BJ (cell line): ENCODE results near the gene TEFM. TPM values are rescaled to one million over a fixed set of nuclear protein-coding genes. Genes with fewer than 3 reads are reported as not detected.
A peak's percentile ranks its signal among the peaks of the same experiment; 100 is the strongest.

ENCODE experiments used
- CTCF ChIA-PET: fragments of 350-600 bp; formaldehyde crosslinking; extraction: SDS; loops from one replicate; lab custom pipeline; 2021; ENCODE audit warnings: antibody characterized with exemption, inconsistent platforms; lab: Yijun Ruan, JAX
- POLR2A ChIA-PET: fragments of 300-600 bp; sonication (Branson Sonifier 250); formaldehyde crosslinking; extraction: SDS; loops from one replicate; lab custom pipeline; 2021; ENCODE audit warnings: antibody characterized with exemption; lab: Charles Lee
- DNase-seq: peaks from one replicate; pipeline ENCODE4 v3.0.0-alpha.2; 2011; ENCODE audit warnings: low read depth
- H3K27me3 ChIP-seq: 2 replicates; pipeline ENCODE4 v1.6.0; 2011; ENCODE audit warnings: low read length; ENCODE audit not compliant: control insufficient read depth, insufficient read depth
- H3K36me3 ChIP-seq: 2 replicates; pipeline ENCODE4 v1.5.1; 2011; ENCODE audit warnings: low read length; ENCODE audit not compliant: control insufficient read depth, insufficient read depth
- H3K4me3 ChIP-seq: 2 replicates; pipeline ENCODE4 v1.5.1; 2011; ENCODE audit warnings: low read depth, mild to moderate bottlenecking, control low read depth, low read length
- CTCF ChIP-seq: IDR thresholded peaks from 2 replicates; pipeline ENCODE4 v1.5.1; 2011; ENCODE audit warnings: low read depth, mild to moderate bottlenecking, control low read depth, inconsistent platforms, low read length, moderate library complexity; ENCODE audit not compliant: insufficient read depth
- polyA plus RNA-seq: library from polyadenylated mRNA; depleted of rRNA; stranded (reverse); fragments of >200 nt; gene quantifications from 2 replicates; pipeline ENCODE4 v1.2.3, GENCODE V29; 2011

The TEFM gene
- polyA plus RNA-seq, 1 experiment, result 5.1 TPM

- DNase-seq, result no peak
- H3K4me3 ChIP-seq, result no peak overlapping the region
- POLR2A ChIA-PET, result no interaction called here
- H3K27me3 ChIP-seq, result no peaks in the 10 kb centered on the region
- CTCF ChIA-PET, result no interaction called here
- TF ChIP-seq CTCF, result no peak
- H3K36me3 ChIP-seq, result no peaks in the 10 kb centered on the region; the same call in 1 of the 2 replicates
These were observed 2.8 kb upstream of the TEFM start for GRCh38 chr17:30908717-30909420.

GRCh38 chr17:30905742-30906100 lies 317 bp downstream of the TEFM start:
- Histone ChIP-seq H3K4me3 (peak overlapping the region; percentile 53), H3K36me3 (no peaks in the 10 kb centered on the region; the same call in 1 of the 2 replicates), H3K27me3 (no peaks in the 10 kb centered on the region)
- TF ChIP-seq CTCF, result no peak
- ChIA-PET CTCF (interaction anchor here (1.5 kb wide), 1 partner anchor 11 kb away, joined by 3 read pairs; no protein-coding TSS in a partner anchor), POLR2A (no interaction called here)
- no peak for DNase-seq

GRCh38 chr17:30897311-30897710 lies 8.7 kb downstream of the TEFM start:
- ChIA-PET CTCF (no interaction called here), POLR2A (no interaction called here)
- Histone ChIP-seq H3K36me3 (no peaks in the 10 kb centered on the region; the same call in 1 of the 2 replicates), H3K4me3 (no peak overlapping the region), H3K27me3 (no peaks in the 10 kb centered on the region)
- no peak for TF ChIP-seq CTCF
- DNase-seq, result no peak

- Histone ChIP-seq H3K27me3 (no peaks in the 10 kb centered on the region), H3K4me3 (no peak overlapping the region), H3K36me3 (no peaks in the 10 kb centered on the region; the same call in 1 of the 2 replicates)
- no peak for TF ChIP-seq CTCF
- ChIA-PET POLR2A (no interaction called here), CTCF (interaction anchor here (1.4 kb wide), 1 partner anchor 12 kb away, joined by 3 read pairs; the partner anchor contains the start of gene TEFM)
- no peak for DNase-seq
These were observed 11.8 kb downstream of the TEFM start for GRCh38 chr17:30894236-30894635.

DNA sequence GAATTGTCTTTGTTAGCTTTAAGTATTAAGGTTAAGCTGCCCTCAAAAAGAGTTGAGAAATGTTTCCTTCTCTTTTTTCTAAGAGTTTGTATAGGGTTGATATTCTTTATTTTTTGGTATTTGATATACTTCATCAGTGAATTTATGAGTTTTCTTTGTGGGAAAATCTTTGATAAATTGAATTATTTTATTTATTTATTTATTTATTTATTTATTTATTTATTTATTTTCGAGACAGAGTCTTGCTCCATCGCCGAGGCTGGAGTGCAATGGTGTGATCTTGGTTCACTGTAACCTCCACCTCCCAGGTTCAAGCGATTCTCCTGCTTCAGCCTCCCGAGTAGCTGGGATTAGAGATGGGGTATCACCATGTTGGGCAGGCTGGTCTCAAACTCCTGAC lies 19.9 kb downstream of the TEFM start:
- H3K36me3 ChIP-seq, result no peaks in the 10 kb centered on the region; the same call in 1 of the 2 replicates
- H3K4me3 ChIP-seq, result no peak overlapping the region
- ChIA-PET POLR2A (no interaction called here), CTCF (interaction anchor here (1.0 to 1.7 kb wide), 2 partner anchors 7 to 9 kb away, joined by 3 read pairs; no protein-coding TSS in a partner anchor)
- DNase-seq, result no peak
- no peaks in the 10 kb centered on the region for H3K27me3 ChIP-seq
- no peak for TF ChIP-seq CTCF
